NCI-H2081 (cell line): ENCODE results near the gene PARVB.
"Not testable (repeated sequence)": the region's sequence is repeated elsewhere in the genome, so short reads cannot be mapped to it uniquely, and the experiment has no call there.

Experiments used
- DNase-seq, 2 experiments: peaks; one replicate each; lab custom pipeline; 2025; lab: John Stamatoyannopoulos, UW

PARVB gene

DNA sequence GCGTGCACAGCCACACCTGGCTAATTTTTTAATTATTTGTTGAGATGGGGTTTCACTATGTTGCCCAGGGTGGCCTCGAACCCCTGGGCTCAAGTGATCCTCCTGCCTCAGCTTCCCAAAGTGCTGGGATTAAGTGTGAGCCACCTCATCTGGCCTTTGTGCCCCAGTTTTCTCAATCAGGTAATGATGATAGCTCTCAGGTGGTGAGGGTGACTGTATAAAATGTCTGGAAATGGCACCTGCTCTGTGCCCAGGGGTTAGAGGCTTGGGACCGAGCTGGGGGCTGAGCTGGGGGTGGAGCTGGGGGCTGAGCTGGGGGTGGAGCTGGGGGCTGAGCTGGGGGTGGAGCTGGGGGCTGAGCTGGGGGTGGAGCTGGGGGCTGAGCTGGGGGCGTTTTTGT lies 32.5 kb downstream of the PARVB start:
- DNase-seq: not testable (repeated sequence)

DNA sequence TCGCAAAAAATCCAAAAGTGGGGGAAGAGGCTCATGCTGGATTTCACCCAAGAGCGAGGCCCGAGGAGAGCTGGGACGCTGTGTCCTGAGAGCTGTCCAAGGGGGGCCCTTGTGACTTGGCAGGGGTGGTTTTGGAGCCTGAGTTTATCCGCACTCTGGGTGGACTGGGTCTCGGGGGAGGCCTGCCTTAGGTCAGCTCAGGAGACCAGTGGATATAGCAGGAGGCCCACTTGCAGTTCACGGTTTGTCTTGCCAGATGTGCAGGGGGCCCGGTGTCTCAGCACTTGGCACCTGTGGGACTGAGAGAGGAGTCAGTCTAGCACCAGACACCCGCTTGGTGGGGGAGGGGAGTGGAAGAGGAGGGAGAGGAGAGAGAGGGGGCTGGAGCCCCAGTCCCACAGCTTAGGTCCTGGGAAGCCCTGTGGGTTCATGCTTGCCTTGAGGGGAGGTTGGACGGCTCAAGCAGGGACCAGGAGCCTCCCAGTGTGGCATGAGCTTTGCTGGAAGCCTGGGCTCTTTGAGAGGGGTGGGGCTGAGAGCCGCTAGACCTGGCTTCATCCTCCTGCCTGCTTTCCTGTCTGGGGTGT lies 33.4 kb downstream of the PARVB start:
- no peak for DNase-seq

DNA sequence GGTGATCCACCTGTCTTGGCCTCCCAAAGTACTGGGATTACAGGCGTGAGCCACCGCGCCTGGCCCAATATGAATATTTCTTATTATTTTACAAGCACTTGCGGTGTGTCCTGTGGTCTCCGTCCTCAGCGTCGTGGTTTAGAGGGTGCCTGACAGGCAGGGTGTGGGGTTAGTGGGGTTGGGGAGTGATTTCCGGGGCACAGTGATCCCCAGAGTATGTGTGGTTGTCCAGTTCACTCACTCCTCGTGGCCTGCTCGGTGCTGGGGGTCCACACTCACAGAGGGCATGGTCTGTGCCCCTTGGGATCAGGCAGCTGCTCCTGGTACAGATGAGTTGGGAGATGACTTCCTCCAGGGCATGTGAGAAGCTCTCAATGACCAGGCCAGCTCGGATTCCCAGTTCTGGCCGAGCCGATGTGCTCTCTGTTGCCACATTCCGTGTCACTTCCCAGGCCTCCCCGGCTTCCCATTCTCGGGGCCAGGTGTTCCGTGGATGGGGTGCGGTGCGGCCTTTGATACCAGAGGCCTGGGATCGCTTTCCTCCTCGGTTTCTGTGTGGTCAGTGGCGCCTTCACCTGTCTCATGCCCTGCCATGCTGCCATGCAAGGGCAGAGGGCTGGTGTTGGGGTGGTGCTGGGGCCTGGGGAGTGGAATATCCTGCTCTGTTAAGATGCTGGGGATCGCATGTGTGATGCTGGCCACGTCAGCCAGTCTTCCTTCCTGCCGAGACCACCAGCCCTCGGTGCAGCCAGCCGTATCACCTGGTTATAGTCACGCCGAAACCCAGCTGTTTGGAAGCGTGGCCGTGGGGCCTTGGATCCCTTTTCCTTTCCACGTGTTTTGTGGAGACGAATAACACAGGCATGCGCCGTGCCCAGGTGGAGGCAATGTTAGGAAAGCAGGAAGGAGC lies 39.6 kb downstream of the PARVB start:
- no peak for DNase-seq

DNA sequence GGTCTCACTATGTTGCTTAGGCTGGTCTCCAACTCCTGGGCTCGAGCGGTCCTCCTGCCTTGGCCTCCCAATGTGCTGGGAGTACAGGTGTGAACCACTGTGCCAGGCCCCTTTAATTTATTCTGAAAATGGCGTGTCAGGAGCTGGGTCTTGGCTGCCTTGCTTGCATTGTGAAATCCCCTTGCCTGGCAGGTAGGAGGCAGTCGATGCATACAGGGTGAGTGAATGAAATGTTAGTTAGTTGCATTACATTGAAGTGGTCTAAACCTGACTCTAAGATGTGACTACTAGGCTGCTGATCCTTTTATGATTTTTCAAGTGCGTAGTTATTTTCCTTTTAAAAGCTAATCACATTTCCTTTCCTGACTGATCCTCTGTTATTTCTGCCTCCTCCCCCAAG lies 42.9 kb downstream of the PARVB start:
- DNase-seq: no peak

GRCh38 chr22:44067901-44068300 lies 43.8 kb downstream of the PARVB start:
- DNase-seq: no peak

DNA sequence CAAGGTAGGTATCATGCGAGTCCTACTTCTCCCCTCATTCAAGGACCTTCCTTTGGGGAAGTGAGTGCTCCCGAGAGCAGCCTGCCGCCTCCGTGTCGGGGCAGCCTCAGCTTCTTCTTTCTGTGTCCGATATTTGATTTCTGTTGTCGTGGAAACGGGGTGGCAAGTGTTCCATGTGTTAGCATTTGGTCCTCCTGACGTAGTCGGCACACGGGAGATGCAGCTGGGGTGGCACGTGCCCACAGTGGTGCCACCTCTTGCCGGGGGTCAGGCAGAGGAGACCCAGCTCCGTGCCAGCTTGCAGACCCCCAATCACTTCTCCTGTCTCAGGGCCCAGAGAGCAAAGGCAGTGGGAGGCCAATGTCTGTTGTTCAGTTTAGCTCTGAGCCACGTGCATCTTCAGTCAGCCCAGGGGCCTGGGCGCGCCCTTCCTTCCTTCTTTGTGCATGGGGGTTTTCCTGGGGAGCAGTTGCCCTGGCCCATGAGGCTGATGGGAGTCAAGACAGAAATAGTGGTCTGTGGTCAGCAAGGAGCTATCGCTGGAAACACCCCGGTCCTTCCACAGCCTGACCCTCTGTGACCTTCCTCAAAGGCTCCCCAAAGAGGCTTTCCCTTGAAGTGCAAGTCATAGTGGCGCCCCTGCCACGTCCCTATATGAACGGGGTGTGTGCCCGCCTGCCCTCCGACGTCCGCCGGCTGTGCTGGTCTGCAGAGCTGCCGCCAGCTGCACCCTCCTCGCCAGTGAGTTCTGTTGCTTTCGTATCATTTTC lies 44.5 kb downstream of the PARVB start:
- no peak for DNase-seq

DNA sequence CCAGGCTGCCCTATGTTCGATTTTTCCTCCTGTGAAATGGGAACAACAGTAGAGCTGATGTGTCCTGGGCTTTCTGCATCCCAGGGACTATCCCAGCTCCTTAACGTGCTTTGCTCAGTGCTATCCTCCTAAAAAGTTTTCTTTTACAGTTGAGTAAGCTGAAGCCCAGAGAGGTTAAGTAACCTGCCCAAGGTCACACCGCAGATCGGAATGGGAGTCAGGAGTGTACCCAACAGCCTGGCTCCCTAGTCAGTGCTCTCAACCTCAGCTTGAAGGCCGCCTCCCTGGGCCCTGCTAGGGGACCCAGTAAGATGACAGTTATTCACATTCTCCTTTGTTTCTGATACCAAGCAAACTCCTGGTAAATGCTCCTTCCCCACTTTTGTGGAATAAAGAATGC lies 45.9 kb downstream of the PARVB start:
- no peak for DNase-seq

- no peak for DNase-seq
These were observed 47.8 kb downstream of the PARVB start for GRCh38 chr22:44071781-44072326.

GRCh38 chr22:44074337-44074984 lies 50.4 kb downstream of the PARVB start:
- DNase-seq: peak in 1 of 2 experiments; percentile 1

GRCh38 chr22:44075022-44075421 lies 50.9 kb downstream of the PARVB start:
- DNase-seq: no peak

DNA sequence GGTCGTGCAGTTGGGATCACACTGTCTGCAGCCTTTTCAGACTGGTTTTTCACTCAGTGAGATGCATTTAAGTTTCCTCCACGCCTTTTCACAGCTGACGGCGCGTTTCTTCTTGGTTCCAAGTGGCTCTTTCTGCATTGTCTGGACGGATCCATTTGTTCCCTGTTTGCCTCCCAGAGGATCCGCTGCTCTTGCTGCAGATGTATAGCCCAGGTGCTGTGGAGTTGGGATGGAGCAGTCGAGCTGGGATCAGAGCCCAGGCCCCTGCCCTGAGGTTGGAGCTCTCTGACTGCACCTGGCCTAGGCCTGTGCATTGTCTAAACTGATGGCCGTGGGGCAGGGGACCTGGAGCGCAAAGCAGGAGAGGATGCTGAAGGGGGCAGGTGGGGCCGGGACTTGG lies 51.6 kb downstream of the PARVB start:
- DNase-seq: no peak

- no peak for DNase-seq
These were observed 52.7 kb downstream of the PARVB start for GRCh38 chr22:44076825-44077224.

GRCh38 chr22:44080936-44081861 lies 57.1 kb downstream of the PARVB start:
- DNase-seq: peak; percentile 54 to 57

DNA sequence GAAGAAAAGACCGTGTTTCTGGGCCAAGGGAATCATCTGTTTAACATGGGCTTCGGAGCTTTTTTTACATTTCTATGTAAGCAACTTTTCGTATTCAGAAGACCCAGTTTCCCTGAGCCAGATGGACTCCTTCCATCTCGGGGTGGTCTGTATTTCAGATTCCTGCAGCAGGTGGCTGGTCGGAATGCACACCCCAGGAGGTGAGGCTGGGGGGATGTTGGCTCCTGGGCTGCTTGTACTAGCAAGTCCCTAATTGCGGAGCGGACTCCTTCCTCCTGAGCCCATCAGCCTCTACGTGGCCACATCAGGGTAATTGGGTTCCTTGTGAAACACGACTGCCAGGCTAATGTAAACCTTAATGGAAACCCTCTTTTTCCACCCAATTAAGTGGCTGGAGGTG lies 58.7 kb downstream of the PARVB start:
- DNase-seq: no peak

GRCh38 chr22:44084044-44084772 lies 60.1 kb downstream of the PARVB start:
- no peak for DNase-seq

GRCh38 chr22:44085743-44086270 lies 61.7 kb downstream of the PARVB start:
- peak; percentile 21 to 61 for DNase-seq

GRCh38 chr22:44086271-44087088 lies 62.4 kb downstream of the PARVB start:
- DNase-seq: no peak

DNA sequence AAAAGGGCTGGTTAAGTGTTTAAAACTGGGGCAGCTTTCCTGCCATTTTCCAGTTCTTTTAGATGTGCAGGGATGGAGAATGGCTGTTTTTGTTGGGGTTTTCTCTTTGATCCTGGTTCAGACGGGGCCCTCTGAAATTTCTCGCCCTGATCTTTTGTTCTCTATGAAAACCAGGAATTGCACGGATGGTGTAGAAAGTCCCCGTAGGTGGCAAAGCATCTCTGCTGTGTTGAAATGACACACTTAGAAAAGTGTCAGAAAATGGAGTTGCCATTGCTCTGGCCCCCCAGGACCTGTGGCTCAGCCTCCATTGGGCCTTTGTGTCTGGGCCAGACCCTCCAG lies 63.0 kb downstream of the PARVB start:
- DNase-seq: no peak

GRCh38 chr22:44088976-44089570 lies 65.0 kb downstream of the PARVB start:
- DNase-seq: no peak
